ENCODE data around the gene PECR. TPM values are rescaled to one million over a fixed set of nuclear protein-coding genes. Genes with fewer than 3 reads are reported as not detected.

Gene PECR
- total RNA-seq, 2 donors from 2014 or later: 20.2 to 26.6 TPM

Other genes starting within 250 kb of the PECR start
- gene MREG, start 68.3 kb downstream of the PECR start, total RNA-seq: 10 to 100 TPM in 1 of 2 donors, 1 to 10 TPM in 1; 8.9 to 12.4 TPM
- gene TMEM169, start 110 bp upstream of the PECR start, total RNA-seq: under 1 TPM; 0.22 to 0.37 TPM
- 100 to 1,000 TPM; 163 to 189 TPM for gene XRCC5, start 27.5 kb upstream of the PECR start, total RNA-seq

Data from left colon (tissue), 2 donors.